HG02642 (cell line): ENCODE measurements around the gene GPR31.
"Not testable (repeated sequence)": the region's sequence is repeated elsewhere in the genome, so short reads cannot be mapped to it uniquely, and the experiment has no call there.

ENCODE experiments used
- ATAC-seq: cut with Tn5 transposase; IDR thresholded peaks from one replicate; pipeline ENCODE4 v1.9.1; 2021; ENCODE audit warnings: mild to moderate bottlenecking; ENCODE audit not compliant: unreplicated experiment, poor library complexity

Gene GPR31

GRCh38 chr6:167157863-167158262 lies at the start of gene GPR31:
Gene GPR31 (minus strand): TSS chr6:167157980. CDS start chr6:167157831, 149 bp downstream.
- ATAC-seq = no peak

GRCh38 chr6:167207527-167207926 lies 49.7 kb upstream of the GPR31 start:
- no peak for ATAC-seq

GRCh38 chr6:167205316-167205715 lies 47.5 kb upstream of the GPR31 start:
- ATAC-seq = not testable (repeated sequence)

DNA sequence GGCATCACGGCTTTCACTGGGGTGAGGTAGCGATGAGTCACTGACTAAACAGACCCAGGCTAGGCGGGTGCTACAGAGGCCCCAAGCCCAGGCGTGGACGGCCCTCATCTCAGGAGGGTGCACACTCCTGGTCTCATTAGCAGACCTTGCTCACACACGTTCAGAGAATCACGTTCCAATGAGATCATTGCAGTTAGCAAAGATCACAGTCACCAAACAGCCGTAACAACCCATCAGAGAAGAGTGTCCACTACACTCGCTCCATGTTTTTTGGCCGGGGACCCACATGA lies 46.2 kb upstream of the GPR31 start:
- ATAC-seq = not testable (repeated sequence)

DNA sequence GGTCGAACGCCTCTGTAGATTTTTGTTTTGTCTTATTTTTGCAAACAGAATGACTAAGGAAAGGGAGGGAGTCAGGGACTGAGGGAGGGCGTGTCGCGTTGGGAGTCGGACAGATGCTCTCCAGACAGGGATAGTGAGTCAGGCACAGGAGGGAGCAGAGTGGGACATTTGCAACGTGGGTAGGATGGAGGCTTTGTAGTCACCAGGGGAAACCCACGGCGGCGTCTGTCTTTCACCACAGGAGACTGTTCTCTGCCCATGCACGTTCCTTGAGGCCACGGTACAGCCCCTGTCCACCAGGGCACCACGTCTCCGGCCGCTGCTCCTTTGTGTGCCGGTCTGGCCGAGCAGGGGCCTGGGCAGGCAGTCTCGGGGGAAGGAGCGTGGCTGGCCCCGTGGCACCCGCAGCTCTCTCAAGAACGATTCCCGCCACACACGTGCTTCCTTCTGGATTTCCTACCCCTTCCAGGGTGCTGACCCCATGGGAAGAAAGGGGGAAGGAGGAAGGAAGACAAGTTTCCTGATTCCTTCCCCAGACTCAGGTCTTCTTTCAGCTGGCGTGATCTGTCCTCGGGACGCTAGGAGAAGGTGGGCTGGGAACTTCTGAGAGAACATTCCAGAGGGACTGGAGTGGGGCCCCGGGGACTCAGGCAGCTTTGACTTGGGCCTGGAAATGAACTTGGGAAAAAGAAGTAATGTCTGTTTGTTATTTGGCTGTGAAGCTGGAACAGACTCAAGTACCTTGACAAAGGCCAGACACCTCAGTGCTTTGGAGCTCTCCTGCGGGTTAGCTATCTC lies 45.7 kb upstream of the GPR31 start:
- not testable (repeated sequence) for ATAC-seq

GRCh38 chr6:167202613-167203012 lies 44.8 kb upstream of the GPR31 start:
- ATAC-seq = not testable (repeated sequence)

GRCh38 chr6:167200806-167201205 lies 43.0 kb upstream of the GPR31 start:
- ATAC-seq = no peak

DNA sequence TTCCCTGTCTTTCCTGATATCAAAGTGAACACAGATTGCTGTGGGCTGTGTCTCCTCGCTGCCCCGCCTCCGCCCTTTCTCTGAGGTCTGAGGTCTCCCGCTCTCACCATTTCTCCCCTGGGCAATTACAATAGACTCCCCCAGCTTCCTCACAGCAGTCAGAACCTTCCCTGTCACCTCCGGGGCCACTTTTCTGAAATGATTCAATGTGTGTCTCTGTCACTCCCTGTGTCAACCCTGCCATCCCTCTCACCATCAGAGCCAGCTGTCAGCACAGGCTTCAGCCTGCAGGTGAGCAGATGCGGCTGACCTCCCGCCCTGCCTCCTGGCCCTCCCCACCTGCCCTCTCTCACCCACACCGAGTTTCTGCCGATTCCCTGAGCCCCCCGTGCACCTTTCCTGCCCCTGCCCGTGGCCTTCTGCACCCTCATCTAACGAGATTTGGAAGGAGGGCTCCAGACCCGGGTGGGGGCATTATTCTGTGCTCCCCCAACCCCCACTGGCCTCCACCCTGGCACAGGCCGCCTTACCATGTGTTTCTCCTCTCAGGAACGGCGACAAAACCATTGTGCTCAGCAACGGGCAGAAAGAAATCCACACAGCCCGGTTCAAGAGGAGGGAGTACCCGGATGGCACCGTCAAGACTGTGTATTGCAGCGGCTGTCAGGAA lies 38.3 kb upstream of the GPR31 start:
- not testable (repeated sequence) for ATAC-seq

- not testable (repeated sequence) for ATAC-seq
These were observed 35.8 kb upstream of the GPR31 start for GRCh38 chr6:167193515-167194125.

GRCh38 chr6:167191043-167191583 lies 33.3 kb upstream of the GPR31 start:
- ATAC-seq = not testable (repeated sequence)

DNA sequence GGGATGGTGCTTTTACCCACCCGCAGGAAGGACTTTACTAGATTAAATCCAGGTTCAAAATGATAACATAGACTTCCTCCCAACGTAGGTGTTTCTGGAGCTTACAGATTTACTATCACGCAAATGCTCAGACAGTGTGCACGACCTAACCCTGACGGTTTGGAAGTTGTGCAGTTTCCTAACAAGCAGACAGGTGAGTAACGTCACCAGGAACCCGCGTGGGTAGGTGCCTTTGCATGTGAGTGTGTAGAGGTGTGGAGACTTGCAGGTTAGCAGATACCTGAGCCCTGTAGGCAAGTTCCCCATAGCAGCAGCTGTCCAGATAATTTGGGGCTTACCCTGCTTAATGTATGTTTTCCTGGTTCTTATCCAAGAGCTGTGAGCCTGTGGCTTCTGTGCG lies 29.5 kb upstream of the GPR31 start:
- not testable (repeated sequence) for ATAC-seq

DNA sequence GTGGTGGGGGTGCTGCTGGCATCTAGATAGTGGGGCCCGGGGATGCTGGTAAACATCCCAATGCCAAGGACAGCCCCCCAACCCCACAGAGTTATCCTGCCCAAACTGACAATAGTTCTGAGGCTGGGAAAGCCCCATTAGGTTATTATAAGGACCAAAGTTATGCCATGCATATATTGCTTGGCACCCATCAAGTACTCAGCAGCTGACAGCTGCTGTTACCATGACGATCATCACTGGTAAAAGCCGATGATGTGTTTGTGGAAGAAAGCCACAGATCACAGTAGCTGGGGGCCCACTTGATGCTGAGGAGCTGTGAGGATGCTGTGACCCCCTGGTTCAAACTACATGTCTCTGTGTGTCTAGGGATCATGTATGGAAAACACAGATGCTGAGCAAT lies 27.3 kb upstream of the GPR31 start:
- ATAC-seq = not testable (repeated sequence)

GRCh38 chr6:167182913-167183314 lies 25.1 kb upstream of the GPR31 start:
- peak; percentile 77 for ATAC-seq

- not testable (repeated sequence) for ATAC-seq
These were observed 23.6 kb upstream of the GPR31 start for GRCh38 chr6:167181351-167181750.

GRCh38 chr6:167180086-167180485 lies 22.3 kb upstream of the GPR31 start:
- ATAC-seq = not testable (repeated sequence)

GRCh38 chr6:167178896-167179655 lies 21.3 kb upstream of the GPR31 start:
- not testable (repeated sequence) for ATAC-seq

DNA sequence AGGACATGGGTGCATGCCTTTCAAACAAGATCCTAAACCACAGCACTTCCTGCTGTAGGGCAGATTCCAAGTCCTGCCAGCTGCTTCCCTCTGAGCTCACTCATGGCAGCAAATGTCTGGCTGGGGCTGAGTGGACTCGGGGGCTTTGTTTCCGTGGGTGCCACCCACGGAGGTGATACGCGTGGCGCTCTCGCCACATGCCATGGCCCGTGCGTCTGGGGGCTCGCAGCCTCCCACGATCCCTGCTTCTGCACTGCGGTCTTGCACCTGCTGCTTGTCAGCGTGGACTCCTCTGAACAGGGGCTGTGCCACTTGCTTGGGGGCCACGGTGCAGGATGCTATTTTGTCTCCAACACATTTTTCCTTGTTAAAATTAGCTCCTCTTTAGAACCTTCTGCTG lies 19.5 kb upstream of the GPR31 start:
- not testable (repeated sequence) for ATAC-seq

- not testable (repeated sequence) for ATAC-seq
These were observed 14.2 kb upstream of the GPR31 start for GRCh38 chr6:167172011-167172410.

DNA sequence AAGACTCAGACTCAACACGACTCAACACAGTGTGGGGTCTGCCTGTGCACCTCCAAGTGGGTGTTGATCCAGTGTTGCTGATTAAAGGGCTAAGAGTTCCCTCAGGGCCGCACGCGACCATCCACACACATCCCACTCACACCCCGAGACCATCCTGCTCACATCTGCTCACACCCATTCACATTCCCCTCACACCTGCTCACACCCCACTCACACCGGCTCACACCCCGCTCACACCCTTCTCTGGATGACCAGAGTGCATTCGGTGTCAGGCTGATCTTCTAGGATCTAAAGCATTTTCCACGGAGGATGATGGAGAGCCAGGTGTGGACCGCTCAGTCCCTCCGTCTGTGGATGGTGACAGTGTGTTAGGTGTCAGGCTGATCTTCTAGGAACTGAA lies 13.5 kb upstream of the GPR31 start:
- ATAC-seq = not testable (repeated sequence)

- ATAC-seq = not testable (repeated sequence)
These were observed 12.1 kb upstream of the GPR31 start for GRCh38 chr6:167169867-167170266.
